IMR-90 (cell line): ENCODE results near the gene FAM149A.

Experiments used
- CHD1 ChIP-seq: IDR thresholded peaks from 2 replicates; pipeline ENCODE4 v1.6.1; 2012; ENCODE audit warnings: low read depth, low read length, improper control_type of control experiment
- FOS ChIP-seq: fragments of 150-350 bp; IDR thresholded peaks from 2 replicates; pipeline ENCODE4 v1.6.1; 2016; ENCODE audit warnings: low read depth, low read length
- MAZ ChIP-seq: IDR thresholded peaks from 2 replicates; pipeline ENCODE4 v1.6.1; 2012; ENCODE audit warnings: low read depth, mild to moderate bottlenecking, low read length, improper control_type of control experiment, moderate library complexity, borderline replicate concordance
- POLR2A ChIP-seq: IDR thresholded peaks from 2 replicates; pipeline ENCODE4 v1.6.1; 2012; ENCODE audit warnings: mild to moderate bottlenecking, low read depth, low read length
- RCOR1 ChIP-seq: IDR thresholded peaks from 2 replicates; pipeline ENCODE4 v1.6.1; 2012; ENCODE audit warnings: mild to moderate bottlenecking, low read length, improper control_type of control experiment; ENCODE audit not compliant: insufficient replicate concordance
- RFX5 ChIP-seq: IDR thresholded peaks from 2 replicates; pipeline ENCODE4 v1.8.0; 2012; ENCODE audit warnings: low read depth, mild to moderate bottlenecking, low read length, moderate library complexity
- SMC3 ChIP-seq: fragments of 150-350 bp; IDR thresholded peaks from 2 replicates; pipeline ENCODE4 v1.6.1; 2016; ENCODE audit warnings: low read depth, mild to moderate bottlenecking, antibody characterized with exemption, low read length, moderate library complexity
- TF ChIP-seq, protein P1 (sequence below): conservative IDR thresholded peaks from 2 replicates; pipeline ENCODE4 v1.5.1; 2012; ENCODE audit warnings: mild to moderate bottlenecking, low read depth, low read length, improper control_type of control experiment
- TF ChIP-seq, protein P2 (sequence below): fragments of 150-350 bp; IDR thresholded peaks from 2 replicates; pipeline ENCODE4 v1.6.1; 2017; ENCODE audit warnings: mild to moderate bottlenecking, antibody characterized with exemption, low read length, low read depth

DNA sequence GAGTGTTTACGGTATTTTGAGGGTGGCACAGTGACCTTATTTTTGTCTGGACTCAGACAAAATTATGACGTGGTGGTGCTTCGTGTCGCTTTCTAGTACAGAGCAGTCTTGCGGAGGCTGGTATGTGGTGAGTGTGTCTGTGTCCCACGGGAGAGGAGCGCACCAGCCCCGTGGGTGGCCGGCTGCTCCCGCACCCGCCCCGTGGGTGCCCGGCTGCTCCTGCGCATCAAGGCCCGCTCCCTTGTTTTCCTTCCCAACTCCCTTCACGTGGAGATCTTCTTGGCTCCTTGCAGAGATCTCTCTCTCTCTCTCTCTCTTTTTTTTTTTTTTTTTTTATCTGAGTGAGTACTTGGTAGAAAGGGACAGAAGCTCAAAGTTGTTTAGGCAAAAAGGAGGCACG lies 12.2 kb upstream of the FAM149A start:
- TF ChIP-seq, protein P1, sequence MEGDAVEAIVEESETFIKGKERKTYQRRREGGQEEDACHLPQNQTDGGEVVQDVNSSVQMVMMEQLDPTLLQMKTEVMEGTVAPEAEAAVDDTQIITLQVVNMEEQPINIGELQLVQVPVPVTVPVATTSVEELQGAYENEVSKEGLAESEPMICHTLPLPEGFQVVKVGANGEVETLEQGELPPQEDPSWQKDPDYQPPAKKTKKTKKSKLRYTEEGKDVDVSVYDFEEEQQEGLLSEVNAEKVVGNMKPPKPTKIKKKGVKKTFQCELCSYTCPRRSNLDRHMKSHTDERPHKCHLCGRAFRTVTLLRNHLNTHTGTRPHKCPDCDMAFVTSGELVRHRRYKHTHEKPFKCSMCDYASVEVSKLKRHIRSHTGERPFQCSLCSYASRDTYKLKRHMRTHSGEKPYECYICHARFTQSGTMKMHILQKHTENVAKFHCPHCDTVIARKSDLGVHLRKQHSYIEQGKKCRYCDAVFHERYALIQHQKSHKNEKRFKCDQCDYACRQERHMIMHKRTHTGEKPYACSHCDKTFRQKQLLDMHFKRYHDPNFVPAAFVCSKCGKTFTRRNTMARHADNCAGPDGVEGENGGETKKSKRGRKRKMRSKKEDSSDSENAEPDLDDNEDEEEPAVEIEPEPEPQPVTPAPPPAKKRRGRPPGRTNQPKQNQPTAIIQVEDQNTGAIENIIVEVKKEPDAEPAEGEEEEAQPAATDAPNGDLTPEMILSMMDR = no peak
- TF ChIP-seq POLR2A (no peak), SMC3 (no peak), MAZ (no peak), CHD1 (no peak), RFX5 (no peak), RCOR1 (no peak), FOS (no peak)
- TF ChIP-seq, protein P2, sequence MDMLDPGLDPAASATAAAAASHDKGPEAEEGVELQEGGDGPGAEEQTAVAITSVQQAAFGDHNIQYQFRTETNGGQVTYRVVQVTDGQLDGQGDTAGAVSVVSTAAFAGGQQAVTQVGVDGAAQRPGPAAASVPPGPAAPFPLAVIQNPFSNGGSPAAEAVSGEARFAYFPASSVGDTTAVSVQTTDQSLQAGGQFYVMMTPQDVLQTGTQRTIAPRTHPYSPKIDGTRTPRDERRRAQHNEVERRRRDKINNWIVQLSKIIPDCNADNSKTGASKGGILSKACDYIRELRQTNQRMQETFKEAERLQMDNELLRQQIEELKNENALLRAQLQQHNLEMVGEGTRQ = no peak
